GM18508 (cell line): ENCODE measurements around the gene FDCSP.
"Not testable (repeated sequence)": the region's sequence is repeated elsewhere in the genome, so short reads cannot be mapped to it uniquely, and the experiment has no call there.

Experiments used
- ATAC-seq: cut with Tn5 transposase; IDR thresholded peaks from one replicate; pipeline ENCODE4 v1.9.1; 2021; ENCODE audit warnings: moderate number of reproducible peaks; ENCODE audit not compliant: insufficient read depth, unreplicated experiment

FDCSP gene

GRCh38 chr4:70225824-70226223 lies at the start of gene FDCSP:
TSS of gene FDCSP (plus strand) at chr4:70226124. CDS start at chr4:70231195, 5,071 bp downstream.
- ATAC-seq, result no peak

GRCh38 chr4:70177090-70177489 lies 48.8 kb upstream of the FDCSP start:
- ATAC-seq, result no peak

- ATAC-seq, result no peak
These were observed 47.8 kb upstream of the FDCSP start for GRCh38 chr4:70178075-70178660.

- ATAC-seq, result no peak
These were observed 46.1 kb upstream of the FDCSP start for GRCh38 chr4:70179811-70180210.

GRCh38 chr4:70181864-70182263 lies 44.1 kb upstream of the FDCSP start:
- ATAC-seq, result no peak

GRCh38 chr4:70182517-70183167 lies 43.3 kb upstream of the FDCSP start:
- no peak for ATAC-seq

- peak; percentile 68 for ATAC-seq
These were observed 42.6 kb upstream of the FDCSP start for GRCh38 chr4:70183168-70183939.

GRCh38 chr4:70183940-70184246 lies 42.0 kb upstream of the FDCSP start:
- ATAC-seq, result no peak

GRCh38 chr4:70187216-70187615 lies 38.7 kb upstream of the FDCSP start:
- ATAC-seq, result no peak

- no peak for ATAC-seq
These were observed 35.3 kb upstream of the FDCSP start for GRCh38 chr4:70190579-70190978.

GRCh38 chr4:70191647-70192046 lies 34.3 kb upstream of the FDCSP start:
- no peak for ATAC-seq

- no peak for ATAC-seq
These were observed 33.0 kb upstream of the FDCSP start for GRCh38 chr4:70192895-70193294.

- ATAC-seq, result no peak
These were observed 30.5 kb upstream of the FDCSP start, which contains the start of gene ODAM for GRCh38 chr4:70195425-70195824. TSS of gene ODAM (plus strand) at chr4:70195725. CDS start at chr4:70196544, 819 bp downstream.

GRCh38 chr4:70196857-70197256 lies 29.1 kb upstream of the FDCSP start:
- ATAC-seq, result no peak

- ATAC-seq, result no peak
These were observed 28.1 kb upstream of the FDCSP start for GRCh38 chr4:70197842-70198241.

- no peak for ATAC-seq
These were observed 22.3 kb upstream of the FDCSP start for GRCh38 chr4:70203601-70204000.

- not testable (repeated sequence) for ATAC-seq
These were observed 13.2 kb upstream of the FDCSP start for GRCh38 chr4:70212752-70213151.

- ATAC-seq, result not testable (repeated sequence)
These were observed 9.8 kb upstream of the FDCSP start for GRCh38 chr4:70216109-70216508.

GRCh38 chr4:70216550-70216949 lies 9.4 kb upstream of the FDCSP start:
- not testable (repeated sequence) for ATAC-seq

GRCh38 chr4:70221389-70221788 lies 4.5 kb upstream of the FDCSP start:
- ATAC-seq, result not testable (repeated sequence)

GRCh38 chr4:70221818-70222217 lies 4.1 kb upstream of the FDCSP start:
- ATAC-seq, result not testable (repeated sequence)
